ENCODE results near the gene CDKN2AIP.

The CDKN2AIP gene, protein sequence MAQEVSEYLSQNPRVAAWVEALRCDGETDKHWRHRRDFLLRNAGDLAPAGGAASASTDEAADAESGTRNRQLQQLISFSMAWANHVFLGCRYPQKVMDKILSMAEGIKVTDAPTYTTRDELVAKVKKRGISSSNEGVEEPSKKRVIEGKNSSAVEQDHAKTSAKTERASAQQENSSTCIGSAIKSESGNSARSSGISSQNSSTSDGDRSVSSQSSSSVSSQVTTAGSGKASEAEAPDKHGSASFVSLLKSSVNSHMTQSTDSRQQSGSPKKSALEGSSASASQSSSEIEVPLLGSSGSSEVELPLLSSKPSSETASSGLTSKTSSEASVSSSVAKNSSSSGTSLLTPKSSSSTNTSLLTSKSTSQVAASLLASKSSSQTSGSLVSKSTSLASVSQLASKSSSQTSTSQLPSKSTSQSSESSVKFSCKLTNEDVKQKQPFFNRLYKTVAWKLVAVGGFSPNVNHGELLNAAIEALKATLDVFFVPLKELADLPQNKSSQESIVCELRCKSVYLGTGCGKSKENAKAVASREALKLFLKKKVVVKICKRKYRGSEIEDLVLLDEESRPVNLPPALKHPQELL

GRCh38 chr4:183444214-183445096 lies at the start of gene CDKN2AIP:
CDKN2AIP (plus strand) TSS chr4:183444636; CDS start chr4:183444798, 162 bp downstream.
- peak; percentile 97 to 99 (median 99) for DNase-seq

DNA sequence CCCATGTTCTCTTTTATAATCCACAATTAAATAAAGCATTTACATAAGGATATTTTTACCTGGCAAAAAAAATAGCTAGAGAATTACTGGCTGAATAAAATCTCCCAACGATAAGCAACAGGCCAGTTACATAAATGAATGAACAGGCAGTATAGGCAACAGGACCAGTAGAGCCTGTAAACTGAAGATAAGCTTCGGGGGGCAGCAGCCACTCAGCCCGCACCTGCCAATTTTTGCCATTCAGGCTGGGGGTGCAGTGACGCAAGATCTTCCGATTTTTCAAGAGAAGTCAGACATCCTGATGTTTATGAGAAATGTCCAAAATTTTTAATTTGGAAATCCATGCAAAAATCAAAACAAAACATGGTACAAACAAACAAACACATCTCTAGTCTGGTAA lies 49.0 kb upstream of the CDKN2AIP start:
- no peak for DNase-seq

- DNase-seq, result peak; percentile 30 to 65 (median 59)
Measured at GRCh38 chr4:183396227-183396637, 48.2 kb upstream of the CDKN2AIP start.

- DNase-seq, result no peak
Measured at GRCh38 chr4:183397741-183398297, 46.6 kb upstream of the CDKN2AIP start.

- peak; percentile 63 to 82 (median 65) for DNase-seq
Measured at GRCh38 chr4:183398298-183399125, 45.9 kb upstream of the CDKN2AIP start.

DNA sequence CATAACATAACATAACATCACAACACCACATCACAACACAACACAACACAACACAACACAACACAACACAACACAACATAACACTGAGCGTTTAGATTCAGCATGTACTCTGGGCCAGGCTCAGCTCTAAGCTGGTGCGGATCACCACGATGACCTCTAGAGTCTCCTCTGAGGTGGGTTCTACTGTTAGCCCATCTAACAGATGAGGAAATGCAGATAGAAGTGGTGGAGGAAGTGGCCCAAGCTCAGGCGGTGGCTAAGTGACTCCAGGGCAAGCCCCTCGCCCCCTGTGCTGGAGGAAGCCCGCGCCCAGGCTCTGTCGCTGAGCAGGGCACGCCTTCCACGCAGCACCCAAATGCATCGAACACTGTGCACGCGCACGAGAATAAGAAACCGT lies 45.3 kb upstream of the CDKN2AIP start:
- no peak for DNase-seq

GRCh38 chr4:183399616-183400015 lies 44.8 kb upstream of the CDKN2AIP start:
- peak in 1 of 3 donors; percentile 32 for DNase-seq

DNA sequence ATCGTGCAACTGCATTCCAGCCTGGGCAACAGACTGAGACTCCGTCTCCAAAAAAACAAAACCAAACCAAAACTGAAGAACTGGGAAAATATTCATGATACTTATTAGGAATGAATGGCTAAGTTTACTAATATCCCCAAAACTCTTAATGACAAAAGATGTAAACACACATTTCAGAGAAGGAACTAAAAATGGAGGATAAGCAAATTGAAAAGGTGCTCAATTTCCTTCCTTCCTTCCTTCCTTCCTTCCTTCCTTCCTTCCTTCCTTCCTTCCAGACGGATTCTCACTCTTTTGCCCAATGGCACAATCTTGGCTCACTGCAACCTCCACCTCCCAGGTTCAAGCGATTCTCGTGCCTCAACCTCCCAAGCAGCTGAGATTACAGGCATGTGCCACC lies 44.4 kb upstream of the CDKN2AIP start:
- DNase-seq, result no peak

DNA sequence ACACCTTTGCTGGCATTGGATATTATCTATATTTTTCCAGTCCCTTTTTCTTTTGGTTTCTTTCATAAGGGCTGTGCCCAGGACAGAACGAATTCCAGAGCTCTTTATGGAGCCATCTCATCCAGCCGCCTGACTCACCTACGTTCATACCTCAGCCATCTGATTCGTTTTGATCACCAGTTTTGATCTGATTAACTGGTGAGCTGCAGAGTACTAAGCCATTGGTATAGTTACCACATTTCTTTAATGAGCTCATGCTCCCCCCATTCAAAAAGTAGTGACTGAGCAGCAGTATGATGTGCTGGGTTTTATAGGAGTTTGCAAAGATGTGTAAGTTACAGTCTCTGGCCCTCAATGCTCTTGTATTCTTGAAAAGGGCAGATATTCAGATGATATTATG lies 43.0 kb upstream of the CDKN2AIP start:
- DNase-seq, result no peak

DNA sequence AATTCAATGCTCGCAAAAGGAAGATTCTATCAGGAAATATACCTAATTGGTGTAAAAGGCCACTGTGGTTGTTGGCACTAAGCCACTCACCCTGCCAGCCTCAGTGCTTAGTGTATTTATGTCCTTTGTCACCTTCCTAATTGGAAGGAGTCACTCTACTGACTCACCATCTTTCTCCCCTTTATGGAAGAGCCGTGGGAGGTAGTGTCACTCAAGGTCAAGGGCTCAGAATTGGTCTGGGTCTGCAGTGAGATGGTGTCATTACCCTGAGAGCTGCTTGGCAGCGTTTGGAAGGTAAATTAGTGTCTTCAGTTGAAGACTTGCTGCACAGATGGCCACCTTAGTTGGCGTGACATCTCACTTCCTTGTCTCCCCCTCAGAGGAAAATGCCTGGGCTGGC lies 41.7 kb upstream of the CDKN2AIP start:
- DNase-seq, result peak in 2 of 3 donors; percentile 29 to 45

- DNase-seq, result no peak
Measured at GRCh38 chr4:183403486-183403885, 41.0 kb upstream of the CDKN2AIP start.

- DNase-seq, result no peak
Measured at GRCh38 chr4:183403961-183404360, 40.5 kb upstream of the CDKN2AIP start.

DNA sequence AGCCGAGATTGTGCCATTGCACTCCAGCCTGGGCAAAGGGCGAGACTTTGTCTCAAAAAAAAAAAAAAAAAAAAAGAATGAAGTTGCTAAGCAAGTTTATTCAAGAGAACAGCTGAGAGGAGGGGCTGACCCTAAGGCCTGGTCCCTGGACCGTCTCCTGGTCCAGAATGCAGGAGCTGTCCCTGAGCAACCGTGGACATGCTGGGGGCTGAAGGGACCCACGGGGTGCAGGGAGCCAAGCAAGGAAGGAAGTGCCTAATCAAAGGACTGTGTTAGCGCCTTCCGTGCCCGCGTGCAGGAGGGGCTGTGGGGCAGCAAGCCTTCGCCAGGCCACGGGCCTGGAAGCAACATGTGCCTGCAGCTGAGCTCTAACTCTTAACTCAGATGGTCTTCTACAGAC lies 39.1 kb upstream of the CDKN2AIP start:
- no peak for DNase-seq

DNA sequence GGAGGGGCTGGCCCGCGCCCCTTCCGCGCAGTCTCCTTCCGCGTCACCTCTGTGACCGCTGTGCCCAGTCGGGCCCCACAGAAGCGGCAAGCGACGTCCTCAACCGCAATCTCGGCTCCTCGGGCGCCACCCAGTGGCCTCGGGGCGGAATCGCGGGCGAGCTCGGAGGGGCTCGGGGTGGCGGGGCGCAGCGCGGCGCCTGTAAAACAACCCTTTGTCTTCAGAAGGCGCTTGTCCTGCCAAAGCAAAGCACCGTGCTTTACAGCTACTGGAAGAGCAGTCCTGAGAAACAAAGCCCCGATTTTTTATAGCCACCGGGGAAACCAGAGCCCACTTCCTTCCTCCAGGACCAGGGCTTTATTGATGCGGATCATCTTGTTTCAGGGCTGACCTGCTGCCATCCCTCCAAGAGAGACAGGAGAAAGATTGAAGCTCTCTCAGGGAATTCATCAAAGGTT lies 37.3 kb upstream of the CDKN2AIP start:
- peak; percentile 79 to 89 (median 86) for DNase-seq

DNA sequence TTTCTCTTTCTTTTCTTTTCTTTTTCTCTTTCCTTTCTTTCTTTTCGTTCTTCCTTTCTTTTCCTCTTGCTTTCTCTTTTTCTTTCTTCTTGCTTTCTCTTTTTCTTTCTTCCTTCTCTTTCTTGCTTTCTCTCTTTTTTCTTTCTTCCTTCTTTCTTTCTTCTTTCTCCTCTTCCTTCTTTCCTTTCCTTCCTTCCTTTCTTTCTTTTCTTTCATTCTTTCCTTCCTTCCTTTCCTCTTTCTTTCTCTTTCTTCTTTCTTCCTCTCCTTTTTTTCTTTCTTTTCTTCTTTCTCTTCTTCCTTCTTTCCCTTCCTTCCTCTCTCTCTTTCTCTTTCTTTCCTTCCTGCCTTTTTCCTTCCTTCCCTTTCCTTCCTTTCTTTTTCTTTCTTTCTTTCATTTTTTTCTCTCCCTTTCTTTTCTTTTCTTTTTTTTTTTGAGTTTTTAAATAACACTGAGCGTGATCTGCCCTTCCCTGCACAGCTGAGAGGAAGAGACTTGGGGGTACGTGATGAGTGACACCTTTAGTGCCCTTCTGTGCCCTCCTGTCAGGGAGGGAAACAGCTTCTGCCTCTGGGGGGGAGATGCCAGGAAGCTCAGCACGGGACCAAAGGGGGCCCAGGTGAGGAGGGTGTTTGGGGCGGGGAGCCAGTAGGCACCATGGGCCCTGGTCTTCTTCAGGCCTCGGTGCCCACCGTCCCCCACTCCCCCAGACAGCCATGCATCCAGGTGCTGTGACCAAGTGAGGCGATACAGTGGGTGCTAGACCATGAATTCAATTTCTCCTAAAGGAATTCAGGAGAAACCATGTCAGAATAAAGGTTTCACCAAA lies 36.6 kb upstream of the CDKN2AIP start:
- no peak for DNase-seq

DNA sequence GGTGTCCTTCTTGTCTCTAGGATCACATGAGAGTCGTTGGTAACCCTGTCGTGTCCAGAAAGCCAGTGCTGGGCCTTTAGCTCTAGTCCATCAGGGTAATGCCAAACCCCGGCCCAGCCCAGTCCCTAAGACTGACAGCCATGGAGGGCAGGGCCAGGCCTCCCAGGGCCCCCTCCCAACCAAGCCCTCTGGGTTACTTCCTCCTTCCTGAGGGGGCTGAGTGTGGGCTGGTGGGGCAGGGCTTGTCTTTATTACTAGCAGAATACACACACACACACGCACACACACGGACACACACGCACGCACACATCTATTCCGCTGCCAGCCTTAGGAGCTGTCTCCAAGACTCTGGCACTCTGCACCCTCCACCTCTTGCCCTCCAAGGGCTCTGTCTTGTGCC lies 35.6 kb upstream of the CDKN2AIP start:
- DNase-seq, result peak in 1 of 3 donors; percentile 22

- no peak for DNase-seq
Measured at GRCh38 chr4:183409483-183409882, 35.0 kb upstream of the CDKN2AIP start.

- no peak for DNase-seq
Measured at GRCh38 chr4:183409934-183410333, 34.5 kb upstream of the CDKN2AIP start.

GRCh38 chr4:183411291-183411861 lies 33.1 kb upstream of the CDKN2AIP start:
- no peak for DNase-seq

GRCh38 chr4:183412821-183413220 lies 31.6 kb upstream of the CDKN2AIP start:
- DNase-seq, result no peak

Measured in suppressor macrophage treated with lipopolysaccharide for 1 hour (primary cell).